OCI-LY7 (cell line): Measurements from ENCODE around the gene TAMALIN.

Experiments used
- CTCF ChIP-seq: fragments of 200-600 bp; sonication (generic); conservative IDR thresholded peaks from 2 replicates; pipeline ENCODE4 v1.5.1; 2014; ENCODE audit warnings: mild to moderate bottlenecking, antibody characterized with exemption, low read length, moderate library complexity, mixed read lengths
- EZH2phosphoT487 ChIP-seq: fragments of 200-600 bp; sonication (generic); IDR thresholded peaks from 2 replicates; pipeline ENCODE4 v1.6.1; 2018; ENCODE audit warnings: low read depth, borderline replicate concordance, mild to moderate bottlenecking, mixed run types, antibody characterized with exemption, low read length, moderate library complexity, mixed read lengths

- TF ChIP-seq CTCF (no peak), EZH2phosphoT487 (peak; percentile 45; the same call in 1 of the 2 replicates)
Measured at GRCh38 chr12:52005903-52006703, 643 bp upstream of the TAMALIN start.
